HuH-7.5 (cell line): ENCODE results near the gene KRTAP12-1.

ENCODE experiments used
- DNase-seq: peaks from one replicate; pipeline ENCODE4 v3.0.0; 2011; ENCODE audit warnings: low spot score

KRTAP12-1 gene

DNA sequence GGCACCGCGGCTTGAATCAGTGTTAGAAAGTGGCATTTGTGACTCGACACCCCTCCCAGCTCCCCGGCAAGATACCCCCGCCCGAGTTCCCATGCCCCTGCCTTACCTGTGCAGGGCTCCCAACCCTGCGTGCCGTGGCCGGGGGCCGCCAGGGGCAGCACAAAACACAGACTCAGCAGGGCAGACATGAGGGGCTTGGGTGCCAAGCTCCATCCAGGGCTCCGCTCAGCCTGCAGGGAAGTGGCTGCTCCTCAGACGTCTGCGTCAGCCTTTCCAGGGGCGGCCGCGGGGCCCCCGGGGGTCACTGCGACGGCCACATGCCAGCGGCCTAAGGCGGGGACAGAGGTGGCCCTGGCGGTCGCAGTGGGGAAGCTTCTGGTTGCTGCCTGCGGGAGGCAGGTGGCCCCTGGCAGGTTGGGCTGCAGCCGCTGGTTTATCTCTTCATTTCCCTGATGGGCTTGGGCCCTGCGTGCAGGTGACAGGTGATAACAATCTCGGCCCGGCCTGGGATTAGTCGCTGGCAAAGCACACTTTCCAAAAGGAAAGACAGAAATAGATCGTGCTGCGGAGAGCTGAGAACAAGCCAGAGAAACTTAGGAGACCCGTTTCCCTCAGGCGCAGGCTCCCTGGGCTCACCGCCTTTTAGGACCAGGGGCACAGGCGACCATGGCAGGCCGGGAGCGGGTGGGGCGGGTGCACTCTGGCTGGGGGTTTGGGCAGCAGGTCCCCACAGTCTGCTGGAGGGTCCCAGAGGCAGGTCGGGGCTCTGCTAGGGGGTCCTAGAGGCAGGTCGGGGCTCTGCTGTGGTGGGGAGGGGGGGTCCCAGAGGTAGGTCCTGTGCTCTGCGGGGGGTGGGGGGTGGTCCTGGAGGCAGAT lies 29.6 kb upstream of the KRTAP12-1 start, which contains the start of gene TSPEAR:
TSPEAR (minus strand) TSS at position 246 of the 876 bp plus-strand sequence; CDS start at position 188, 58 bp downstream.
- DNase-seq = no peak

DNA sequence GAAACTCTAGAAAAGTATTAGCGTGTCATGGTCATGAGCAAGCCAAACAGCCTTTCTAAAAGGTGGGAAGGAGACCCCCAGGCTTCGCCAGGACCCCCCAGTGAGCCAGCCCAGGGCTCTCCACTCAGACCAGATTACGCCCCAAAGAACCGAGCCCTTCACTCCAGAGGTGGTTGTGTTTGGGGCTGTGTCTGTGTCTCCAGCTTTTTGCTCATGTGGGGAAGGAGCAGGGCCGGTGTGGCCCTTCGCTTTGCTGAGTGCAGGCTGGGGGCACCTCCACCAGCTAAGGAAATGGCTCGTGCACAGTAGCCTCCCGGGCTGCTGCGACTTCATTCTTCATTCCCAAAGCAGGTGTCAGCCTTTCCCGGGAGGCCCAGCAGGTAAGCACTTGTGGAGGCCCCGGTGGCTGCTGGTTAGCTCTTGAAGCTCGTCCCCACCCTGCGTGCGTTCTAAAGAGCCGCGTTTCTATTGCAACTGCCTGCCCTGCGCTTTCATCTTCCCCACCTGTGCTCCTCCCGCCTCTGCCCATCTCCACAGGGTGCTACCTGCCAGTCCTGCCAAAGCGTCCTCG lies 28.9 kb upstream of the KRTAP12-1 start:
- no peak for DNase-seq

DNA sequence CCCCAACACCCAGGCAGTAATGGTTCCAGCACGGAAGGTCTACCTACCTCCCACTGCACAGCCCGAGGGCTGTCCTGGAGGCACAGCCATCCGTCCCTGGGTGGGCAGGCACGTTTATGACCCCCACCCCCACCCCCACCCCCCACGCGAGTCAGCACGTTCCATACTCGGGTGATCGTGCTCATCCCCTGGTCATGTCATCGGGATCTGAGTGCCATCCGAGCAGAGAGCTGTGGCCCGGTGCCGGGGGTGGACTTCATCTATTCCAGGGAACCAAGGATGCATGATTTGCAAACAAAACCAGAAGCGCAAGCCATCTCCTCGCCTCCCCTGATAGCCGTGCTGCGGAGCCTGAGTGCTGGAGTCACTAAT lies 28.3 kb upstream of the KRTAP12-1 start:
- no peak for DNase-seq

DNA sequence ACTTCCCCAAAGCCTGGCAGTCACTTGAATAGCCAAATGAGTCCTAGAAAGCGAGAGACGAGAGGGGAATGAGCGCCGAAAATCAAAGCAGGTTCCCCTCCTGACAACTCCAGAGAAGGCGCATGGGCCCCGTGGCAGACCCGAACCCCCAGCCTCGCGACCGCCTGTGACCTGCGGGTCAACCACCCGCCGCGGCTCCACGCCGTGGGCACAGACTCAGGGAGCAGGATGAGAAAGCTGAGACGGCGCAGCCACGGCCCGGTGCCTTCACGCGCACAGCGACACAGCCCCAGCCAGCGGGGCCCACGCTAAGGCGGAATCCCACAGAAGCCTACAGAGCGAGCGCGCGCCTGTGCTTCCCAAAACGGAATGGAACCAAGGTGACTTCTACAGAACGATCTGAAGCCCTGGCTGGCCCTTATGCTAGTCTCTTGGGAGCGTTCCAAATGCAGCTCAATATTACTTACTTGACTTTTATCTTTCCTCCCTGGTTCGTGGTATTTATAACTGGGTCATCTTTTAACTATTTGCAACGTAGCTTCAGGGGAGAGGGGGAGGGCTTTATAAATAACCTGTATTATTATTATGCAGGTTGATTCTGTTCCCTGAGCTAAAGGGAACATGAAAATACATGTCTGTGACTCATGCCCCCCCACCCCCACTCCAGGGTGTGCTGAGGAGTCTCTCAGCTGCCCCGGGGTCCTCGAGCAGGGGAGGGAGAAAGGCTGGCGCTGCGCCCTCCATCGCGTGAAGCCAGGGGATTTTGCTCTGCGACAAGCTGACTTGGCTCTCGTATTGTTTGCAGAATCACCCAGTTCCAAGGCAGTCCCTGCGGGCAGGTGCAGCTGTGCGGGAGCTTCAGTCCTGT lies 27.7 kb upstream of the KRTAP12-1 start:
- no peak for DNase-seq

DNA sequence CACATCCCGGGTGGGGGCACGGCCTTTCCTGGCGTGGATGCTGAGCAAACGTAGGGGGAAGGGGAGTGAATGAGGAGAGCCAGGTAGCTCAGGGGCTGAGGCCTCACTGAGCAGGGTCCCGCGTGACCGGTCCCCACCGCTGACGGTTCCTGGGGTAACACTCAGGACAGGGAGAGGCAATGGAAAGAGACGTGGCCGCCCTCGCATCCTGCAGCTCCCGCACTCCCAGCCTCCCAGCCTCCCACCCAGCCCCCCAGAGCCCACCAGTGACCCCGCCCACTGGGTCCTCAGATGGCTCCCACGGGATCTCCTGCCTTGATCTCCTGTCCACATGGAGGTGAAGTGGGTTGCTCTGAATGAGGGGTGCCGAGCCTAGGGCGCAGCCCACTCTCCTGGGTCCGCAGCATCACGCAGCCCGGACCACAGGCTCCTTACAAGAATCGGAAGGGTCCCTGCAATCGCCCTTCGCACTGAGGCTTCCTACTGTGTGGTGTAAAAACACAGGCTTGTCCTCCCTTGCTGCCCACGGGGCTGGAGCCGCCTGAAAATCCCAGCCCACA lies 27.0 kb upstream of the KRTAP12-1 start:
- no peak for DNase-seq

DNA sequence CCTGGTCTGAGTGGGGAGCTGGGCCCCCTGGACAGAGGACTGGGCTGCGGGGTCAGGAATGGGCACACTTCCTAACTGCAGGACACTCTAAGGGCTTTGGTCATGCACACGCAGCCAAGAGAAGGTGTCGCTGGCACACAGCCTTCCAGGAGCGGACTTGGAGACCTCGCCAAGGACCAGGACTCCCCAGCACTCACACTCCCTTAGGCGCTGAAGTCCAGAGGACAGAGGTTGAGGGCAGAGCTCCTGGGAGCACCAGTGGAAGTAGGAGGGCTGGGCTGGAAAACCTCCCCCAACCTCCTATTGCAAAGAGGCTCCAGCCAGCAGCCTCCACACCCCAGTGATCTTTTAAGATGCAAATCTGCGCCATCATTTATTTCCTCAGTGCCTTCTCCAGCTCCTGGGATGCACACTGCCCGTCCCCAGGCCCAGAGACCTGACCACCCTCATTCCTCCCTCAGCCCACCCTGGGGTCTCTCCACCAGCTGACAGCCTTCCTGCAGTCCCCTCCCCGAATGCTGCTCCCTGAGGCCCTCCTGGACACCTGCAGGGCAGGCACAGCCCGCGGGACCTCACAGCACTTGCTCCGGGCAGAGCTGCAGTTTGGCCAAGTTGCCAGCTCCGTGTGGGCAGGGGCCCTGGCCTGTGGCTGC lies 26.4 kb upstream of the KRTAP12-1 start:
- no peak for DNase-seq

DNA sequence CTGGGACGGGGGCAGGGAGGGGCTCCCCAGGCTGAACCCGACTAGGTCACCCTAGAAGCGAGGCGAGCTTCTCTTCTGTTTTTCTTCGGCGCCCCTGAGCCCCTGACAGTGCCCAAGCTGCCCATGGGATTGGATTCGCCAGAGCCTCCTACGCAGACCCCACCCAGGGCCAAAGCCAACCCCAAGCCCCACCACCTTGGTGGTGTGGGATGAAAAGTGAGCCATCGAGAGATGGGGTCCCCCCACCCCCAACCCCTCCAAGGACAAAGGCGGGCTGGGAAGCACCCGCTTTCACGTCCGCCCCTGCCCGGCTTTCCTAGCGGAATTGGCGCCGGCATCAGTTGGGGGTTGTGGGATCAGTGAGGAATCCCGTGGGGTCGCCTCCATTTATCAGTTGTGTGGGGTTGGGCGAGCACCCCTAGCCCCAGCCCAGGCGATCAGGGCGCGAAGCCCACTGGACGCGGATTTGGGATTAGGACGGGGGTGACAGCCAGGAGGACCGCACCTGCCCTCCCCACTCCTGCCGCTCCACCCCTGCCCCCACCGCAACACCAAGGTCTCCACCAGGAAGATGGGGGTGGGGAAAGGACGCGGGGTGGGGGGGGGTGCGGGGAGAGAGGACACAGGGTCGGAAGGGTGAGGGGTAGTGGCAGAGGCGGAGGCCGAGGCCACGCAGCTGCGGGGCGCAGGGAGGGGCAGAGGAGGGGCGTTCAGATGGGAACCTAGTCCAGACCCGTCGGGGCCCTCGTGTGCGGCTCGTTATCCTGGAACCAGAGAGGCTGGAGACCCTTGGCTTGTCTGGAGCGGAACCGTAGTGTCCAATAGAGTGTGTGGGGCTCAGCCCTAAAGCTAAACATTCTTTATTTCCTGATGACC lies 25.0 kb upstream of the KRTAP12-1 start:
- no peak for DNase-seq

DNA sequence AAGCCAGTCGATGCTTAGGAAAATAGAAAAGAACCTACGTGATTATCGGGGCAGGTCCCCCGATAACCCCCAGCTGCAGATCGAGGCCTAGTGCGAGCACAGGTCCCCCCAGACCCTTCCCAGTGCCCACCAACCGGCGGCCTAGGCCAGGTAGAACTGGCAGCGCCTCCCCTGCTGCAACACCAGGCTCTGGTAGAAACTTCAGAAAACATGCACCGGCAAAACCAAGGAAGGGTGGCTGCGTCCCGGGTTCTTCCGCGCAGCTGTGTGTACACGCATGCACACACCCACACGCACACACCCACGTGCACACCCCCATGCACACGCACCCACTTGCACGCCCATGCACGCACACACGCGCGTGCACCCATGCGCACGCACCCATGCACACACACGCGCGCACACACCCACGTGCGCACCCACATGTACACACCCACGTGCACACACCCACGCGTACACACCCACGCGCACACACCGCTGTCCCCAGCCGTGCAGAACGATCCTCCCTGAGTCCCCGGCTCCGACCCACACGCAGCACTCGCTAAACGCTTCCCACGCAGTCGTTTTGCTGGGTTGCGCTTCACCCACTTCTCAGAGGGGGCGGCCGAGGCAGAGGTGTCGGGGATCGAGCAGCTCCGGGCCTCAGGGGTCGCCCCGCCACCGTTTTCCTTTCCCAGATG lies 24.2 kb upstream of the KRTAP12-1 start:
- no peak for DNase-seq

DNA sequence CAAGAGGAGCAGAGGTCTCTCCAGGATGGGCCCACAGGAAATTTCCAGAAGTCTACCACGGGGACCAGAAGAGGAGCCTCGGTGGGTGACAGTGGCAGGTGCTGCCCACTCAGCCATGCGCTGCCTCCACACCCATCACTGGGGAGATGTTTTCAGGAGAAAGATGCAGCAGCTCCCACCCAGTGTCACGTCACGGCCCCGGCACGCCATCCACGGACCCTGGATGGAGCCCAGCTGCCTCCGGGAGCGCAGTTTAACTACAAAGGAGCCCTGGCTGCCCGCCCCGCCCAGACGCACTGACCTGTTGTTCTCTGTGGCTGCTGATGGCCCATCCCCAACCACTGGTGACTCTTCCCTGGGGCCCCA lies 22.7 kb upstream of the KRTAP12-1 start:
- DNase-seq = no peak

DNA sequence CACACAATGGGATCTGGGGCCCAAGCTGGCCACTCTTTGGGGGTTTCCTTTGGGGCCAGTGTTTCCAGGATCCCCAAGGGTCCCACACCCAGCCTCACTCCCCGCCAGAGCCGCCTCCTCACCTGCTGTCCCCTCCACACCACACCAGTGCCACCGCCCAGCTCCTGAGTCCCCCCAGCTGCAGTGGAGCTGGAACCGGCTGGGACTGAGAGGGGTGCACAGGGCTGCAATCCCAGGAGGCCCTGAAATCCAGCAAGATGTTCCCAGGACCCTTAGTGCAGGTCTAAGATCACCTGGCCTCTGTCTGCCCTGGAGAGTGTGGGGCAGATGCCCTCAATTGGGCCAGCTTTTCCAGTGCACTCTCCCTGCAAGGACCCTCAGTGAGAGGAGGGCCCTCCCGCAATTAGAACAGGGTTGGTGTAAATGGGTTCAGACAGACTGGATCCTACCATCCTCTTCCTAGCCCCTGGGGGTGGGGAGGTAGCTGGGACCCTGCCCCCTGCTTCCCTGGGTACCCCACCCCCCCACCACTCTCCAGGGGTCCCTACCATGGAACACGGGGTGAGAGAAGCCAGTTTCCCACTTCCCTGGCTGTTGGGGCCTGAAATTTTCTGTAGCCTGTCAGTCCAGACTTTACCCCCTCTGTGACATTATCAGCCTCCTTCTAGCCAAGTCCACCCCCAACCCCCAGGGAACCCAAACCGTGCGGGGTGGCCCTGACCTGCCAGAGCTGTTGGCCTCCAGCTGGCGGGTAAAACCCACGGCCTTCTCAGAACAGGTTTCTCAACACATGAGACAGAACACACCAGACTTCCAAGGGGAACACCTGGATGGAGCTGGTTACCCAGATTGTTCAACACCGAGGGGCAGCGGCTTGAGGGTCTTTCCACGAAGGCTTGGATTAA lies 22.0 kb upstream of the KRTAP12-1 start:
- DNase-seq = no peak

DNA sequence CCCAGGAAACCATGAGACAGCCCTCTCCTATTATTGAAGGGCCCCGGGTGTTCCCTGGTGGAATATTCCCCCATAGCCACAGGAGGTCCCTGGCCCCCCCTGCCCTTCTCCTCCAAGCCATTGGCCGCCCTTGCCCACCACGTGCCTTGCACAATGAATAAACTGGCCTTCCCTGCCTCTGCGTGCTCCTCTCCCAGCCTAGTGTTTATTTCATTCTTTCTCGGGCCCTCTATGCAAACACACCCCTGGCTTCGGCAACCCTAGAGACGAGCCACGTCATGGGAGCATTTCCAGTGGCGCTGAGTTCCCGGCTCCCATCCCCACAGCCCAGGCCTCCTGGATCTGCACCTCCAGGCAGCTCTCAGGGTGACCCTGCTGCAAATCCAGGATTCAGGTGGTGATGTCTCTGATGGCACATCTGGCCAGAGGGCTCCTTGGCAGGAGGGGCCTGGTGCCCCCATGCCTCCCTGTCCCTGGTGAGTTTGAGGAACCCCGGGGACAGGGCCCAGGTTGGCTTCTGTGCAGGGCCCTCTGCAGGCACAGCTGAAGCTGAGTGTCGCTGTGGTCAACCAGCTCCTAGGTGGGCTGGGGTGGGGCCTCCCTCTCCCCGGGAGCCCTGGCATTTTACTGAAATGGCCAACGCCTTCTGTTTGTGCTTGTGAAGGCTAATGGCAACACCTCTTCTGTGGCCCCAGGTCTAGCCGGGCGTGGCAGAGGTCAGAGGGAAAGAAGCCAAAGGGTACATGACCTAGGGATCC lies 21.2 kb upstream of the KRTAP12-1 start:
- no peak for DNase-seq

DNA sequence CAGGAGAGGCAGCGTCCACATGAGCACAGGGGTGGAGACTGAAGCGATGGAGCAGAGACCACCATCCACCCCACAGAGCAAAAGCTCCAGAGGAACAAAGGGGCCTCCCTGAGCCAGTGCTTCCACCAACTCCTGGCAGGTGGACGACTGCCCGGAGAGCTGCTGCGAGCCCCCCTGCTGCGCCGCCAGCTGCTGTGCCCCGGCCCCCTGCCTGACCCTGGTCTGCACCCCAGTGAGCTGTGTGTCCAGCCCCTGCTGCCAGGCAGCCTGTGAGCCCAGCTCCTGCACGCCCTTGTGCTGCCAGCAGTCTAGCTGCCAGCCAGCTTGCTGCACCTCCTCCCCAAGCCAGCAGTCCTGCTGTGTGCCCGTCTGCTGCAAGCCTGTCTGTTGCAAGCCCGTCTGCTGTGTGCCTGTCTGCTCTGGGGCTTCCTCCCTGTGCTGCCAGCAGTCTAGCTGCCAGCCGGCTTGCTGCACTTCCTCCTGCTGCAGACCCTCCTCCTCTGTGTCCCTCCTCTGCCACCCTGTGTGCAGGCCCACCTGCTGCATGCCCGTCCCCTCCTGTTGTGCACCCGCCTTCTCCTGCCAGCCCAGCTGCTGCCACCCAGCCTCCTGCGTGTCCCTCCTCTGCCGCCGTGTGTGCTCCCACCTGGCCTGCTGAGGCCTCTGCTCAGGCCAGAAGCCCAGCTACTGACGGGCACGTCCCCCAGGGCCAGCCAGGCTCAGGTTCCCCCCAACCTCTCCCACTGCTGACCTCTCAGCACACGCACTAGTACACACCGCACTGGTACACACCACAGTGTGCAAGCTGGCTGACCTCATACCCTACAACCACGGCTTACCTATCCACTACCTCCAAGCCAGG lies 20.4 kb upstream of the KRTAP12-1 start:
- no peak for DNase-seq

DNA sequence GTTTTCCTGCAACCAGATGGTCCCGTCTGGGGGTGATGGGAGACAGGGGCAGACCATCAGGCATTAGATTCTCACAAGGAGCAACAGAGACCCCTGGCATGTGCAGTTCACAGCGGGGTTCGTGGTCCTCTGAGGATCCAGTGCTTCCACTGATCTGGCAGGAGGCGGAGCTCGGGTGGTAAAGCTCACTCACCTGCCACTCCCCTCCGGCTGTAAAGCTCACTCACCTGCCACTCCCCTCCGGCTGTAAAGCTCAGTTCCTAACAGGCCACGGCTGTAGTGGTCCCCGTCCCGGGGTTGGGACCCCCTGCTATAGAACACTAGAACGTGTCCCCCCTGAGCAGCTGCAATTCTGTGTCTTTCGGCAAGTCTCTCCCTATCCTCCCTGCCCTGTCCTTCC lies 19.6 kb upstream of the KRTAP12-1 start:
- no peak for DNase-seq

DNA sequence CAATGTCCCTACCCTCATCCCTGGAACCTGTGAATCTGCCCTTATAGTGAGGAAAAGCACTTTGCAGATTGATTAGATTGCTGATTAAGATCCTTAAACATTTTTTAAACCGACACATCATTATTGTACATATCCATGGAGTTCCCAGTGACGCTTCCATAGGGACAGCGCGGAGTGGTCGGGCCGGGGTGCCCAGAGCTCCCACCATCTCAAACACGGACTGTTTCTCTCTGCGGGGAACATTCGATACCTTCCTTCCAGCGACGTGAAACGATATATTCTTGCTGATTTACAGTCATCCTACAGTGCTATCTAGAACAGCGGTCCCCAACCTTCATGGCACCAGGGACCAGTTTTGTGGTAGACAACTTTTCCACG lies 19.0 kb upstream of the KRTAP12-1 start:
- DNase-seq = no peak

DNA sequence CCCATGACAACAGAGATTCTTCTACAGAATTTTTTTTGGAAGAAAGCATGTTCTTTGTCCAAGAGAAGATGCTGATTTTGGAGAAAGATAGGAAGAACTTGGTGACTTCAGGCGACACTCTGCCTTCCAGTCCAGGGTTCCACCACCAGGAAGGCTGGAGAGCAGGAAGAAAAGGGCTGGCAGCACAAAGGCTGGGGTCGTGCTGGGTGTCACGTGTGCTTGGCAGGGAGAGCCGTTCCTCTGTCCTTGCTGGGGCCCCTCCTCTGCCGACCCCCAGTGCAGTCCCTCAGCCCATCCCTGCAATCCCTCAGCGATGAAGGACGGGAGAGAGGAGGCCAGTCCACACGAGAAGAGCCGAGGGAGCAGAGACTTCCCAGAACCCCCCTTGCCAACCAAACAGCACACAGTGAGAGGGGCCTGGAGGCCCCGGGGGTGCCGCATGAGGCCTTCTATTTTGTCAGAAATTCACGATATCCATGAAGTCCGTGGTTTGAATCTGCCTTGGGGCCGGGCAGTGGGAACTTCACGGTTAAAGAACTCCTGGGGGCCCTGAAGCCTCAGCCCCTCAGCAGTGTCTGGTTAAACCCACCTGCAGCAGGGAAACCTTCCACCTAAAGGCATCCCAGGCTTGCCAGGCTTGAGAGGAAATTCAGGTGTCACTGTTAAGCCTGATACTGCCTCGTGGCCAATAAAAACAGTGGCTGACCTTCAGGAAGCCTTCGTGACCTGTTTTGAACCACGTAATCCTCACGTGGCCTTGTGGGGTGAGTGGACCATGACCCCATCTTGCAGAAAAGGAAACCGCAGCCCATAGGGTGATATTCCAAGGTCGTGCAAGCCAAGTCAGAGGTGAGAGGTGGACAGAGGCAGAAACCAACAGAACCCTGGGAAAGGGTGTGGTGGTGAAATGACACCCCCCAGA lies 18.4 kb upstream of the KRTAP12-1 start:
- no peak for DNase-seq

DNA sequence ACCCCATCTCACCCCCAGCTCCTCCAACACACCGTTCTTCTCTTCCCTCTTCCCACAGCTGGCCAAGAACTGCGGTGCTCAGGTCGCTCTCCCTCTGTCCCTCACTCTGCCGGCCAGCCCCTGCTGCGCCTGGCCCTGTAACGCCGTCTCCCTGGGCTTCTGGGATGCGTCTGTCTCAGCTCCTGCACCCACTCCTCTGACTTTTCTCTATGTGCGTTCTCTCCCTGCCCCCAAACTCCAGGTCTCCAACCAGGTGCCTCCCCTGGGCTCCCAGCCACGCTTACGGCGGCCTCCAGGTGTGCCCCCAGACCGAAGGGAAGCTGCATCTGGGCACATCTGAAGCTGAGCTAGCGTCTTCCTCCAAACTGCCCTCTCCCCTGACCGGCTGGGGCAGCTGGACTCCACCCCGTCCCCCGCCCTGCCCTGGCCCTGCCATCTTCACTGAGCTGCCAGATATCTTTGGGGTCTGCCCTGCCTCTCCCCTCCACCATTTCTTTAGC lies 17.6 kb upstream of the KRTAP12-1 start:
- no peak for DNase-seq
